ENCODE results near the gene CARD11. TPM values are rescaled to one million over a fixed set of nuclear protein-coding genes. Genes with fewer than 3 reads are reported as not detected.

The CARD11 gene
- total and polyA plus RNA-seq, 2 of the 13 experiments (the other 11 are each of a cell fraction or from before 2014, with no cell fraction given), result 0.04 TPM; not detected in 1

GRCh38 chr7:2983586-2983985 lies 60.1 kb downstream of the CARD11 start:
- no peak for ATAC-seq
- H3K27me3 ChIP-seq (ENCODE audit: control insufficient read depth in 1 of 2, insufficient read depth in 2 of 2, low read length in 2 of 2), result peaks cover 4 to 33% of the 10 kb centered on the region in 2 experiments; a peak in 2 of 5 replicates
- WGBS (ENCODE audit: low lambda C conversion rate), result 48% methylated on average over 6 of the region's 6 CpGs
- no peaks in the 10 kb centered on the region for H4K20me1 ChIP-seq (ENCODE audit: insufficient read depth, low read length)
- in situ Hi-C loops (cut with HindIII; ENCODE audit: extremely low pct_ligation_motif_present, low pct_unique_long_range_greater_than_20kb) (no loop called here), intact Hi-C loops (cut with micrococcal nuclease; ENCODE audit: unreplicated experiment) (no loop called here)
- POLR2A ChIA-PET, result no interaction called here
- no peak overlapping the region for H2AFZ ChIP-seq (ENCODE audit: low read length)
- TF ChIP-seq NFE2 (CRISPR knock-in tag; IDR thresholded peaks at IDR 0.05), result no peak
- no peak for TF ChIP-seq ZNF775 (CRISPR knock-in tag; IDR thresholded peaks at IDR 0.05; ENCODE audit: borderline replicate concordance)
- TF ChIP-seq ZBTB43 (CRISPR knock-in tag; conservative IDR thresholded peaks at IDR 0.05), result no peak
- no peak for TF ChIP-seq SETDB1 (CRISPR knock-in tag; IDR thresholded peaks at IDR 0.05; ENCODE audit: borderline replicate concordance)
- TF ChIP-seq ZNF225 (CRISPR knock-in tag; IDR thresholded peaks at IDR 0.05), result no peak
- TF ChIP-seq HOXD1 (CRISPR knock-in tag; IDR thresholded peaks at IDR 0.05), result no peak
- no peak for TF ChIP-seq HNRNPLL (IDR thresholded peaks at IDR 0.05; ENCODE audit: low read depth, low read length, poor library complexity, severe bottlenecking)
- no peak for TF ChIP-seq HNRNPL (IDR thresholded peaks at IDR 0.05; ENCODE audit: low read depth, low read length)
- no peak for TF ChIP-seq SCMH1 (CRISPR knock-in tag; IDR thresholded peaks at IDR 0.05; ENCODE audit: borderline replicate concordance)
- TF ChIP-seq ZNF18 (CRISPR knock-in tag; IDR thresholded peaks at IDR 0.05; ENCODE audit: insufficient replicate concordance), result no peak
- no peak for TF ChIP-seq ZNF580 (CRISPR knock-in tag; IDR thresholded peaks at IDR 0.05; ENCODE audit: borderline replicate concordance, low read depth)
- TF ChIP-seq SAFB2 (CRISPR knock-in tag; IDR thresholded peaks at IDR 0.05; ENCODE audit: borderline replicate concordance, low read depth), result no peak
- TF ChIP-seq KLF9 (CRISPR knock-in tag; IDR thresholded peaks at IDR 0.05; ENCODE audit: low read depth), result no peak
- TF ChIP-seq ZNF468 (CRISPR knock-in tag; IDR thresholded peaks at IDR 0.05), result no peak
- no peak for TF ChIP-seq ARNTL (CRISPR knock-in tag; IDR thresholded peaks at IDR 0.05)
- no peak for TF ChIP-seq CBFB (CRISPR knock-in tag; IDR thresholded peaks at IDR 0.05)
- no peak for TF ChIP-seq GABPA (IDR thresholded peaks at IDR 0.05; ENCODE audit: low read depth, low read length)
- no peak for TF ChIP-seq GABPA (CRISPR knock-in tag; IDR thresholded peaks at IDR 0.05; ENCODE audit: low read depth)
- TF ChIP-seq ELF4 (CRISPR knock-in tag; IDR thresholded peaks at IDR 0.05; ENCODE audit: borderline replicate concordance), result no peak
- TF ChIP-seq ZBTB20 (CRISPR knock-in tag; IDR thresholded peaks at IDR 0.05; ENCODE audit: borderline replicate concordance, low read depth), result no peak
- DNase-seq (ENCODE audit: low spot score), result no peak
- H3K9ac ChIP-seq (ENCODE audit: insufficient read depth, low read depth, low read length), result no peak overlapping the region
- no peak for FAIRE-seq
- no peaks in the 10 kb centered on the region for H3K36me3 ChIP-seq (replicated peaks in 1 of 2; ENCODE audit: control insufficient read depth in 1 of 2, insufficient read depth in 2 of 2, low read length in 2 of 2)
- no peak overlapping the region for H3K4me2 ChIP-seq (ENCODE audit: low read depth, low read length)
- no TSS peak for BruUV-seq (replicated peaks)
- H3K9me3 ChIP-seq (ENCODE audit: low read length), result no peaks in the 10 kb centered on the region
- peaks cover 5% of the 10 kb centered on the region; the same call in 1 of the 2 replicates for H3K4me1 ChIP-seq (ENCODE audit: insufficient read depth, low read length)
- no peak overlapping the region for H3K4me3 ChIP-seq (replicated peaks in 1 of 3; ENCODE audit: insufficient read depth in 1 of 3, low read depth in 2 of 3, low read length in 3 of 3)
- H3K27ac ChIP-seq (ENCODE audit: extremely low read length, insufficient read depth, low read length), result no peak overlapping the region
- H3K79me2 ChIP-seq (ENCODE audit: insufficient read depth, low read length), result no peaks in the 10 kb centered on the region
- CTCF ChIA-PET (ENCODE audit: low intra/inter-chr PET ratio, low total read pairs), result no interaction called here
